ENCODE results near the gene COL23A1. TPM values are rescaled to one million over a fixed set of nuclear protein-coding genes. Genes with fewer than 3 reads are reported as not detected.
A peak's percentile ranks its signal among the peaks of the same experiment; 100 is the strongest.

COL23A1 gene
- total and polyA plus RNA-seq, 2 experiments from 2014 or later: 4.8 to 8.2 TPM

DNA sequence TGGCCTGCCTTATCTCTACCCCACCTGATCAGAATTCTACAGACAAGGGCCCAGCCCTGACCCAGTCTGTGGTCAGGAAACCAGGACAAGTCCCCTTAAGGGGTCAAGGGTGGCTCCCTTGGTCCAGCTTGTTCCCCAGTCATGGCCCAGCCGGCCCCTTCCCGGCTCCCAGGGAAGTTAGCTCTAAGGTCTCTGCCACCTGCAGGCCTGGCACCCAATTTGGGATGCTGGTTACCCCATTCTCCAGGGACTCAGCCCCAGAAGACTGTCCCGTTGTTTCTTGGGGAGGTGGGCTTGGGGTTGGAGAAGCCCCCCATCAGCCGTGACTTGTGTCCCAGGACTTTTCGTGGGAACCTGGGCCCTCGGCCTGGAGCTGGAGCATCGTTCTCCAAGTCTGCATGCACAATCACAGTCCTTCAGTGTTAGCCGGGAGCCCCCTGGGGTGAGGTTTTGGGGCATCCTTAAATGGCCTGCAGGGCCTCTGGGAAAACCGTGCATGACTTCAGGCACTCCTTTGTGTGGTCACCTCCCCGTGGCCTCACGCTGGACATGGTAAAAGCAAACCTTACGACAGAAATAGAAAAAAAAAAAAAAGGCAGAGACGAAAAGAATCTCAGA is 206.8 kb downstream of the COL23A1 start:
- H3K79me2 ChIP-seq (replicated peaks; ENCODE audit: insufficient read depth): no peaks in the 10 kb centered on the region
- no peaks in the 10 kb centered on the region for H4K20me1 ChIP-seq (replicated peaks; ENCODE audit: insufficient read depth)
- ATAC-seq: no peak
- DNase-seq (ENCODE audit: low spot score): no peak
- no peak overlapping the region for H3K27ac Mint-ChIP-seq
- no peaks in the 10 kb centered on the region for H3K9me3 Mint-ChIP-seq
- no peaks in the 10 kb centered on the region; the same call in 1 of the 2 replicates for H3K4me1 ChIP-seq (ENCODE audit: insufficient read depth)
- no peaks in the 10 kb centered on the region for H3K27me3 ChIP-seq (ENCODE audit: insufficient read depth)
- H3K27ac ChIP-seq (ENCODE audit: low read depth): no peak overlapping the region
- no peaks in the 10 kb centered on the region; the same call in 2 of the 3 replicates for H3K36me3 Mint-ChIP-seq (ENCODE audit: low read depth)
- H3K4me3 Mint-ChIP-seq: no peak overlapping the region; the same call in 2 of the 3 replicates
- no peaks in the 10 kb centered on the region for H3K36me3 ChIP-seq (ENCODE audit: insufficient read depth)
- H3K27me3 Mint-ChIP-seq (ENCODE audit: insufficient read depth, low read depth, poor library complexity): peaks cover 5% of the 10 kb centered on the region
- peaks cover 54% of the 10 kb centered on the region for H3K4me1 Mint-ChIP-seq
- H3K9me2 ChIP-seq (ENCODE audit: insufficient read depth): no peaks in the 10 kb centered on the region
- H3K4me2 ChIP-seq: no peak overlapping the region
- no peak for TF ChIP-seq POLR2AphosphoS5 (IDR thresholded peaks at IDR 0.05; ENCODE audit: low read depth)
- TF ChIP-seq ZNF331 (CRISPR knock-in tag; IDR thresholded peaks at IDR 0.05; ENCODE audit: low read depth): no peak
- TF ChIP-seq NANOG (IDR thresholded peaks at IDR 0.05; ENCODE audit: borderline replicate concordance): no peak
- TF ChIP-seq, protein P1, sequence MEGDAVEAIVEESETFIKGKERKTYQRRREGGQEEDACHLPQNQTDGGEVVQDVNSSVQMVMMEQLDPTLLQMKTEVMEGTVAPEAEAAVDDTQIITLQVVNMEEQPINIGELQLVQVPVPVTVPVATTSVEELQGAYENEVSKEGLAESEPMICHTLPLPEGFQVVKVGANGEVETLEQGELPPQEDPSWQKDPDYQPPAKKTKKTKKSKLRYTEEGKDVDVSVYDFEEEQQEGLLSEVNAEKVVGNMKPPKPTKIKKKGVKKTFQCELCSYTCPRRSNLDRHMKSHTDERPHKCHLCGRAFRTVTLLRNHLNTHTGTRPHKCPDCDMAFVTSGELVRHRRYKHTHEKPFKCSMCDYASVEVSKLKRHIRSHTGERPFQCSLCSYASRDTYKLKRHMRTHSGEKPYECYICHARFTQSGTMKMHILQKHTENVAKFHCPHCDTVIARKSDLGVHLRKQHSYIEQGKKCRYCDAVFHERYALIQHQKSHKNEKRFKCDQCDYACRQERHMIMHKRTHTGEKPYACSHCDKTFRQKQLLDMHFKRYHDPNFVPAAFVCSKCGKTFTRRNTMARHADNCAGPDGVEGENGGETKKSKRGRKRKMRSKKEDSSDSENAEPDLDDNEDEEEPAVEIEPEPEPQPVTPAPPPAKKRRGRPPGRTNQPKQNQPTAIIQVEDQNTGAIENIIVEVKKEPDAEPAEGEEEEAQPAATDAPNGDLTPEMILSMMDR (conservative IDR thresholded peaks at IDR 0.05; ENCODE audit: low read depth in 2 of 2): no peak
- no peak overlapping the region for H2AFZ ChIP-seq
- no peaks in the 10 kb centered on the region for H3F3A ChIP-seq (replicated peaks; ENCODE audit: low read depth)
- no peak overlapping the region for H3K4me3 ChIP-seq

DNA sequence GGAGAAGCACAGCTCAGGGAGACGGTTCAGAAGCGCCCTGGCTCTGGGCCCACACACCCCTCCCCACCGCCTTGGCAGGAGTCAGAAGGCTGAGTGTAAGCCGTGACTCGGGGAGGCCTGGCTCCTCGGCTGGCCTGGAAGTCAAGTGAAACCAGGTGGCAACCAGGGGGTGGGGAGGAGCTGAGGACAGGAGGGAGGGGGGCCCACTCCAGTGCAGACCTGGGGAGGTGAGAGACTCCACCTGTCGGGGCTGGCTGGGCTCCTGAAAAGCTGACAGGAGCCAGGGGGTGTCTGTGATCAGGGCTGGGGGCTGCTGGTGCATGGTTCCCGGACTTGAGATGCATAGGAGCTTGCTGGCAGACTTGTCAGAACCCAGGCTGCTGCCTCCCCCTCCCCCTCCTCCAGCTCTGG is 207.4 kb downstream of the COL23A1 start:
- H3K4me2 ChIP-seq: no peak overlapping the region
- H3K27ac ChIP-seq (ENCODE audit: low read depth): no peak overlapping the region
- peaks cover 49% of the 10 kb centered on the region for H3K4me1 Mint-ChIP-seq
- H3K4me3 ChIP-seq: no peak overlapping the region
- H3K36me3 Mint-ChIP-seq (ENCODE audit: low read depth): no peaks in the 10 kb centered on the region; the same call in 2 of the 3 replicates
- H3K9me3 Mint-ChIP-seq: no peaks in the 10 kb centered on the region
- DNase-seq (ENCODE audit: low spot score): no peak
- H3K27me3 ChIP-seq (ENCODE audit: insufficient read depth): no peaks in the 10 kb centered on the region
- no peaks in the 10 kb centered on the region for H3K79me2 ChIP-seq (replicated peaks; ENCODE audit: insufficient read depth)
- no peaks in the 10 kb centered on the region; the same call in 1 of the 2 replicates for H3K4me1 ChIP-seq (ENCODE audit: insufficient read depth)
- no peaks in the 10 kb centered on the region for H3K9me2 ChIP-seq (ENCODE audit: insufficient read depth)
- H3K36me3 ChIP-seq (ENCODE audit: insufficient read depth): no peaks in the 10 kb centered on the region
- H3K27ac Mint-ChIP-seq: no peak overlapping the region
- ATAC-seq: peak; percentile 16
- H3K4me3 Mint-ChIP-seq: no peak overlapping the region
- no peak overlapping the region for H2AFZ ChIP-seq
- no peaks in the 10 kb centered on the region for H4K20me1 ChIP-seq (replicated peaks; ENCODE audit: insufficient read depth)
- peaks cover 6% of the 10 kb centered on the region for H3K27me3 Mint-ChIP-seq (ENCODE audit: insufficient read depth, low read depth, poor library complexity)
- H3F3A ChIP-seq (replicated peaks; ENCODE audit: low read depth): no peaks in the 10 kb centered on the region
- TF ChIP-seq ZNF114 (CRISPR knock-in tag; IDR thresholded peaks at IDR 0.05): no peak
- TF ChIP-seq POLR2AphosphoS5 (IDR thresholded peaks at IDR 0.05; ENCODE audit: low read depth): no peak
- no peak for TF ChIP-seq STAT1 (IDR thresholded peaks at IDR 0.05; ENCODE audit: unreplicated experiment)
- TF ChIP-seq, protein P2, sequence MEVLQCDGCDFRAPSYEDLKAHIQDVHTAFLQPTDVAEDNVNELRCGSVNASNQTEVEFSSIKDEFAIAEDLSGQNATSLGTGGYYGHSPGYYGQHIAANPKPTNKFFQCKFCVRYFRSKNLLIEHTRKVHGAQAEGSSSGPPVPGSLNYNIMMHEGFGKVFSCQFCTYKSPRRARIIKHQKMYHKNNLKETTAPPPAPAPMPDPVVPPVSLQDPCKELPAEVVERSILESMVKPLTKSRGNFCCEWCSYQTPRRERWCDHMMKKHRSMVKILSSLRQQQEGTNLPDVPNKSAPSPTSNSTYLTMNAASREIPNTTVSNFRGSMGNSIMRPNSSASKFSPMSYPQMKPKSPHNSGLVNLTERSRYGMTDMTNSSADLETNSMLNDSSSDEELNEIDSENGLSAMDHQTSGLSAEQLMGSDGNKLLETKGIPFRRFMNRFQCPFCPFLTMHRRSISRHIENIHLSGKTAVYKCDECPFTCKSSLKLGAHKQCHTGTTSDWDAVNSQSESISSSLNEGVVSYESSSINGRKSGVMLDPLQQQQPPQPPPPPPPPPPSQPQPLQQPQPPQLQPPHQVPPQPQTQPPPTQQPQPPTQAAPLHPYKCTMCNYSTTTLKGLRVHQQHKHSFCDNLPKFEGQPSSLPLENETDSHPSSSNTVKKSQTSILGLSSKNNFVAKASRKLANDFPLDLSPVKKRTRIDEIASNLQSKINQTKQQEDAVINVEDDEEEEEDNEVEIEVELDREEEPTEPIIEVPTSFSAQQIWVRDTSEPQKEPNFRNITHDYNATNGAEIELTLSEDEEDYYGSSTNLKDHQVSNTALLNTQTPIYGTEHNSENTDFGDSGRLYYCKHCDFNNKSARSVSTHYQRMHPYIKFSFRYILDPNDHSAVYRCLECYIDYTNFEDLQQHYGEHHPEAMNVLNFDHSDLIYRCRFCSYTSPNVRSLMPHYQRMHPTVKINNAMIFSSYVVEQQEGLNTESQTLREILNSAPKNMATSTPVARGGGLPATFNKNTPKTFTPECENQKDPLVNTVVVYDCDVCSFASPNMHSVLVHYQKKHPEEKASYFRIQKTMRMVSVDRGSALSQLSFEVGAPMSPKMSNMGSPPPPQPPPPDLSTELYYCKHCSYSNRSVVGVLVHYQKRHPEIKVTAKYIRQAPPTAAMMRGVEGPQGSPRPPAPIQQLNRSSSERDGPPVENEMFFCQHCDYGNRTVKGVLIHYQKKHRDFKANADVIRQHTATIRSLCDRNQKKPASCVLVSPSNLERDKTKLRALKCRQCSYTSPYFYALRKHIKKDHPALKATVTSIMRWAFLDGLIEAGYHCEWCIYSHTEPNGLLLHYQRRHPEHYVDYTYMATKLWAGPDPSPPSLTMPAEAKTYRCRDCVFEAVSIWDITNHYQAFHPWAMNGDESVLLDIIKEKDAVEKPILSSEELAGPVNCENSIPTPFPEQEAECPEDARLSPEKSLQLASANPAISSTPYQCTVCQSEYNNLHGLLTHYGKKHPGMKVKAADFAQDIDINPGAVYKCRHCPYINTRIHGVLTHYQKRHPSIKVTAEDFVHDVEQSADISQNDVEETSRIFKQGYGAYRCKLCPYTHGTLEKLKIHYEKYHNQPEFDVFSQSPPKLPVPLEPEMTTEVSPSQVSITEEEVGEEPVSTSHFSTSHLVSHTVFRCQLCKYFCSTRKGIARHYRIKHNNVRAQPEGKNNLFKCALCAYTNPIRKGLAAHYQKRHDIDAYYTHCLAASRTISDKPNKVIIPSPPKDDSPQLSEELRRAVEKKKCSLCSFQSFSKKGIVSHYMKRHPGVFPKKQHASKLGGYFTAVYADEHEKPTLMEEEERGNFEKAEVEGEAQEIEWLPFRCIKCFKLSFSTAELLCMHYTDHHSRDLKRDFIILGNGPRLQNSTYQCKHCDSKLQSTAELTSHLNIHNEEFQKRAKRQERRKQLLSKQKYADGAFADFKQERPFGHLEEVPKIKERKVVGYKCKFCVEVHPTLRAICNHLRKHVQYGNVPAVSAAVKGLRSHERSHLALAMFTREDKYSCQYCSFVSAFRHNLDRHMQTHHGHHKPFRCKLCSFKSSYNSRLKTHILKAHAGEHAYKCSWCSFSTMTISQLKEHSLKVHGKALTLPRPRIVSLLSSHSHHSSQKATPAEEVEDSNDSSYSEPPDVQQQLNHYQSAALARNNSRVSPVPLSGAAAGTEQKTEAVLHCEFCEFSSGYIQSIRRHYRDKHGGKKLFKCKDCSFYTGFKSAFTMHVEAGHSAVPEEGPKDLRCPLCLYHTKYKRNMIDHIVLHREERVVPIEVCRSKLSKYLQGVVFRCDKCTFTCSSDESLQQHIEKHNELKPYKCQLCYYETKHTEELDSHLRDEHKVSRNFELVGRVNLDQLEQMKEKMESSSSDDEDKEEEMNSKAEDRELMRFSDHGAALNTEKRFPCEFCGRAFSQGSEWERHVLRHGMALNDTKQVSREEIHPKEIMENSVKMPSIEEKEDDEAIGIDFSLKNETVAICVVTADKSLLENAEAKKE (CRISPR knock-in tag; IDR thresholded peaks at IDR 0.05): no peak
- TF ChIP-seq EZH2phosphoT487 (IDR thresholded peaks at IDR 0.05; ENCODE audit: unreplicated experiment): no peak
- TF ChIP-seq, protein P3, sequence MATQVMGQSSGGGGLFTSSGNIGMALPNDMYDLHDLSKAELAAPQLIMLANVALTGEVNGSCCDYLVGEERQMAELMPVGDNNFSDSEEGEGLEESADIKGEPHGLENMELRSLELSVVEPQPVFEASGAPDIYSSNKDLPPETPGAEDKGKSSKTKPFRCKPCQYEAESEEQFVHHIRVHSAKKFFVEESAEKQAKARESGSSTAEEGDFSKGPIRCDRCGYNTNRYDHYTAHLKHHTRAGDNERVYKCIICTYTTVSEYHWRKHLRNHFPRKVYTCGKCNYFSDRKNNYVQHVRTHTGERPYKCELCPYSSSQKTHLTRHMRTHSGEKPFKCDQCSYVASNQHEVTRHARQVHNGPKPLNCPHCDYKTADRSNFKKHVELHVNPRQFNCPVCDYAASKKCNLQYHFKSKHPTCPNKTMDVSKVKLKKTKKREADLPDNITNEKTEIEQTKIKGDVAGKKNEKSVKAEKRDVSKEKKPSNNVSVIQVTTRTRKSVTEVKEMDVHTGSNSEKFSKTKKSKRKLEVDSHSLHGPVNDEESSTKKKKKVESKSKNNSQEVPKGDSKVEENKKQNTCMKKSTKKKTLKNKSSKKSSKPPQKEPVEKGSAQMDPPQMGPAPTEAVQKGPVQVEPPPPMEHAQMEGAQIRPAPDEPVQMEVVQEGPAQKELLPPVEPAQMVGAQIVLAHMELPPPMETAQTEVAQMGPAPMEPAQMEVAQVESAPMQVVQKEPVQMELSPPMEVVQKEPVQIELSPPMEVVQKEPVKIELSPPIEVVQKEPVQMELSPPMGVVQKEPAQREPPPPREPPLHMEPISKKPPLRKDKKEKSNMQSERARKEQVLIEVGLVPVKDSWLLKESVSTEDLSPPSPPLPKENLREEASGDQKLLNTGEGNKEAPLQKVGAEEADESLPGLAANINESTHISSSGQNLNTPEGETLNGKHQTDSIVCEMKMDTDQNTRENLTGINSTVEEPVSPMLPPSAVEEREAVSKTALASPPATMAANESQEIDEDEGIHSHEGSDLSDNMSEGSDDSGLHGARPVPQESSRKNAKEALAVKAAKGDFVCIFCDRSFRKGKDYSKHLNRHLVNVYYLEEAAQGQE (IDR thresholded peaks at IDR 0.05; ENCODE audit: unreplicated experiment): no peak

Measured in GM23338 (cell line).